ENCODE measurements around the gene BANF2.
"Not testable (repeated sequence)": the region's sequence is repeated elsewhere in the genome, so short reads cannot be mapped to it uniquely, and the experiment has no call there.

The BANF2 gene

GRCh38 chr20:17767624-17768023 lies 67.9 kb downstream of the BANF2 start:
- no peak for DNase-seq

GRCh38 chr20:17768271-17768670 lies 68.5 kb downstream of the BANF2 start:
- DNase-seq: no peak

DNA sequence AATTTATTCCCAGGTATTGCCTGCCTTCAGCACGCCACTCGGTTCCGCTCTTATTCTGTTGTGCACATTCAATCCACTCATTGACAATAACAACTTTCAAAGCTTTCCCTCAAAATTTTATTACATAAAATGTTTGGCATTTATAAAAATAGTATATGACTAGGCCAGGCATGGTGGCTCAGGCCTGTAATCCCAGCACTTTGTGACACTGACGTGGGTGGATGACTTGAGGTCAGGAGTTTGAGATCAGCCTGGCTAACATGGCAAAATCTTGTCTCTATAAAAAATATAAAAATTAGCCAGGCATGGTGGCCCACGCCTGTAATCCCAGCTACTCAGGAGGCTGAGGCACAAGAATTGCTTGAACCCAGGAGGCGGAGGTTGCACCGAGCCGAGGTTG lies 70.0 kb downstream of the BANF2 start:
- DNase-seq: not testable (repeated sequence)

DNA sequence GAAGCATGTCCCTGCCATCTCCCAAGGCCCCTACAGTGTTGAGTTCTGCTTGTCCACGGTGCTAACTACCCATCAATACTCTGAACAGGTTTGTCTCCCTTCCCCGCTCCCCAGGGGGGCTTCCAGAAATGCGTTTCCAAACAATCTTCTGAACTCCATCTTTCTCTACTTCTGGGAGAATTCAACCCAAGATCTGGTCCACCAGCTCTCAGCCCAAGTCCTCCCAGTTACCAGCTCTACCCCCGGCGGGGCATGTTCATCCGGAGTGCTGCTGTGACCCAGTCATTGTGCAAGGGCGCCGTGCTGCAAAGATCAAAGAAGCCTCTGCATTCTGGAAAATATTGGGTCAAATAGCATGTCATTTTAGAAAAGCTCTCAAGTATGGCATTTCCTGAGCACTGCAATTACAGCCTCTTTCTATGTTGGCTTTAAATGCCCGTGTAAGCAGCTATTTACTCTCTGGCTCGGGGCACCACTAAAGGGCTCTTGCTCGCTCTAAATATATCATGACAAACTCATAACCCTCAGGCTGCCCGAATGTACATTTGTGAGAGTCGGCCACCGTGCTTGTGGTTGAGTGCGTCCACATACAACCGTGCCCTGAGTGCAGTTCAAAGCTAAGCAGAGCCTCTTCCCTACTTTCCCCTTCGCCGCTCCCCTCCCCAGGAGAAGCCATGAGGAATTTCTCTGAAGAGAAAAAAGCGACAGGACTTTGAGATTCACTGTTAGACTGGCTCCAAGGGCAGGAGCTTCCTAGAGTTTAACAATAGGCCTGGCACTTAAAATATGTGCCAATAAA lies 71.6 kb downstream of the BANF2 start:
- no peak for DNase-seq

GRCh38 chr20:17772005-17772343 lies 72.2 kb downstream of the BANF2 start:
- no peak for DNase-seq

DNA sequence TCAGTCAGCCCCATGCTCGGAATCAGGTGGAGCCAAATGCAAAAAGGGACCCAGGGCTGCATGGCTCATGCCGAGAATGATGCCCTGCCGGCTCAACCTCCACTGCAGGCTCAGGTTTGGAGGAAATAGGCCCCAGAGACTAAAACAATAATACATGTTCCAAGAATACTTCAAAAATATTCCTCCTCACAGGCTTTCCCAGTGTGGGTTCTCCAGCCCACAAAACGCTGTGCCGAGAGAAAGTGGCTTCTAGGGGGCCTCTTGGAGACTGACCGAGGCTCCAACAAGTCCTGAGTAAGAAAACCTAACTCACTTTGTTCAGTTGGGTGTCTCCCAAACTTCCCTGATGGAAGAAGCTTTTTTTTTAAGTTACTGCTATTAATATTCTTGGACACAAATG lies 73.9 kb downstream of the BANF2 start:
- no peak for DNase-seq

DNA sequence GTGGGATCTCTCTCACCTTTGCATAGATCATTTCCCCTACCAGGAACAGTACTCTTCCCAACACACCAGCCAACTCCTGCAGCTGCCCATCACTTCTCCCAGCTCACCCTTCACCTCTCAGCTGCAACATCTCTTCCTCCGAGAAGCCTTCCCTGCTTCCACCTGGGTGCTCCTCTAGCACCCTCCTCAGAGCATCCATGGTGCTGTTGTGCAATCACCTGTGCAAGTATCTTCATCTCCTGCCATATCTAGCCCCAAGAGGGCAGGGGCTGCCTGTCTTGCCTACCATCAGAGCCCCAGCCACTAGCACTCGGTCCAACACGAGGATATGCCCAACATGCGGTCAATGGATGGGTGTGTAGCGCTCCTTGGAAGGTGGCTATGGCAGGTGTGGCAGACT lies 75.8 kb downstream of the BANF2 start:
- DNase-seq: no peak

GRCh38 chr20:17776551-17776950 lies 76.8 kb downstream of the BANF2 start:
- no peak for DNase-seq

GRCh38 chr20:17779011-17779410 lies 79.2 kb downstream of the BANF2 start:
- not testable (repeated sequence) for DNase-seq

- no peak for DNase-seq
Observed at GRCh38 chr20:17782768-17783167, 83.0 kb downstream of the BANF2 start.

GRCh38 chr20:17783671-17784070 lies 83.9 kb downstream of the BANF2 start:
- no peak for DNase-seq

- DNase-seq: no peak
Observed at GRCh38 chr20:17785007-17785406, 85.2 kb downstream of the BANF2 start.

Measured in T-helper 2 cell (primary cell).